K562 (cell line): ENCODE measurements around the gene MDM4. TPM values are rescaled to one million over a fixed set of nuclear protein-coding genes. Genes with fewer than 3 reads are reported as not detected.

Experiments used
- ATAC-seq: fragments of 200-7000 bp; cut with Tn5 transposase; 3 replicates; pipeline ENCODE4 v1.9.1; 2020; ENCODE audit warnings: moderate library complexity
- BruUV-seq: library from RNA; stranded (reverse); fragments of 400-500 nt; replicated peaks from 2 replicates; lab custom pipeline; 2021; lab: Mats Ljungman, UMichigan
- CTCF ChIA-PET: fragments of 300-600 bp; formaldehyde crosslinking; extraction: SDS; loops from one replicate; lab custom pipeline; 2021; ENCODE audit warnings: low intra/inter-chr PET ratio; lab: Yijun Ruan, JAX
- POLR2A ChIA-PET: fragments of 300-600, 350-650 bp; sonication (Branson Sonifier 250); formaldehyde crosslinking; extraction: SDS; loops from one replicate; lab custom pipeline; 2021; ENCODE audit warnings: antibody characterized with exemption, inconsistent platforms; lab: Yijun Ruan, JAX
- DNase-seq, 4 experiments: peaks; one replicate each; pipeline versions ENCODE4 v3.0.0 to v3.0.0-alpha.2; 2011 to 2018; ENCODE audit warnings: low spot score in 3 of 4, mixed read lengths in 3 of 4; ENCODE audit errors: extremely low read depth in 1 of 4
- FAIRE-seq: peaks from 2 replicates; lab custom pipeline; 2011; peaks lifted over from hg19 to GRCh38; lab: Jason Lieb, UNC
- H2AFZ ChIP-seq: 2 replicates; pipeline ENCODE4 v1.6.0; 2011; ENCODE audit warnings: low read depth, low read length, control low read depth, inconsistent platforms
- H3K27ac ChIP-seq: fragments of 200-600 bp; 3 replicates; pipeline ENCODE4 v1.8.0; 2011; ENCODE audit warnings: low read depth, mild to moderate bottlenecking, control low read depth, inconsistent platforms, low read length, moderate library complexity, mixed read lengths; ENCODE audit errors: extremely low read depth
- H3K27me3 ChIP-seq, 2 experiments: fragments of 300-600 bp in 1 of 2; 2 replicates in 1 of 2; 3 replicates in 1 of 2; pipeline versions ENCODE4 v1.6.0 to v1.8.0; 2011; ENCODE audit warnings: inconsistent platforms in 2 of 2, low read length in 2 of 2, mild to moderate bottlenecking in 1 of 2, mixed read lengths in 1 of 2, moderate library complexity in 1 of 2; ENCODE audit not compliant: control insufficient read depth in 2 of 2, insufficient read depth in 2 of 2
- H3K36me3 ChIP-seq: fragments of 300-600 bp; 3 replicates; pipeline ENCODE4 v1.8.0; 2011; ENCODE audit warnings: mild to moderate bottlenecking, low read length, inconsistent platforms; ENCODE audit not compliant: control insufficient read depth, insufficient read depth
- H3K4me1 ChIP-seq, 2 experiments: fragments of 200-600 bp in 1 of 2; replicated peaks in 1 of 2; 2 replicates in 1 of 2; 3 replicates in 1 of 2; pipeline versions ENCODE4 v1.5.1 to v1.8.0; 2011; ENCODE audit warnings: inconsistent platforms in 2 of 2, low read length in 2 of 2, mild to moderate bottlenecking in 1 of 2, mixed read lengths in 1 of 2, moderate library complexity in 1 of 2; ENCODE audit not compliant: control insufficient read depth in 2 of 2, insufficient read depth in 2 of 2
- H3K4me2 ChIP-seq: 2 replicates; pipeline ENCODE4 v1.6.1; 2011; ENCODE audit warnings: low read length, control low read depth, inconsistent platforms, mixed read lengths; ENCODE audit not compliant: insufficient read depth
- H3K4me3 ChIP-seq: fragments of 200-600 bp; sonication (generic), shearing (Covaris generic); 2 replicates; pipeline ENCODE4 v1.5.1; 2016; ENCODE audit warnings: control low read depth, inconsistent platforms
- H3K79me2 ChIP-seq: fragments of 200-600 bp; 3 replicates; pipeline ENCODE4 v1.8.0; 2011; ENCODE audit warnings: low read length, inconsistent platforms; ENCODE audit not compliant: control insufficient read depth, insufficient read depth
- H3K9ac ChIP-seq, 2 experiments: 2 replicates each; pipeline versions ENCODE4 v1.6.0 to v1.6.1; 2011; ENCODE audit warnings: low read depth in 2 of 2, low read length in 2 of 2, control low read depth in 1 of 2, inconsistent platforms in 1 of 2, mild to moderate bottlenecking in 1 of 2, mixed read lengths in 1 of 2; ENCODE audit not compliant: insufficient read depth in 1 of 2
- H3K9me1 ChIP-seq: one replicate; pipeline ENCODE4 v1.6.0; 2011; ENCODE audit warnings: inconsistent platforms, mild to moderate bottlenecking, low read length, moderate library complexity; ENCODE audit not compliant: control insufficient read depth, insufficient read depth
- H3K9me3 ChIP-seq: replicated peaks from 2 replicates; pipeline ENCODE4 v1.5.1; 2011; ENCODE audit warnings: low read depth, low read length, inconsistent platforms; ENCODE audit not compliant: control insufficient read depth, insufficient read depth
- H4K20me1 ChIP-seq: replicated peaks from 2 replicates; pipeline ENCODE4 v1.6.1; 2011; ENCODE audit warnings: low read length, inconsistent platforms, mixed read lengths; ENCODE audit not compliant: control insufficient read depth, insufficient read depth
- CEBPZ ChIP-seq: fragments of 150-350 bp; IDR thresholded peaks from 2 replicates; pipeline ENCODE4 v1.6.1; 2014; ENCODE audit warnings: low read depth, mild to moderate bottlenecking, low read length, borderline replicate concordance
- FOS ChIP-seq: IDR thresholded peaks from 3 replicates; pipeline ENCODE4 v1.6.1; 2011; ENCODE audit not compliant: insufficient read length; ENCODE audit errors: extremely low read depth
- FOXO4 ChIP-seq: fragments of 450-650 bp; formaldehyde crosslinking; IDR thresholded peaks from 2 replicates; pipeline ENCODE4 v1.4.0; 2020; ENCODE audit warnings: mild to moderate bottlenecking, moderate library complexity
- HNRNPUL1 ChIP-seq: fragments of 200-400 bp; formaldehyde crosslinking; IDR thresholded peaks from 2 replicates; pipeline ENCODE4 v1.6.1; 2017; ENCODE audit warnings: low read length
- NCOA2 ChIP-seq, 2 experiments: fragments of 450-650 bp; IDR thresholded peaks; 2 replicates each; pipeline ENCODE4 v1.6.1; 2018; ENCODE audit warnings: mild to moderate bottlenecking in 2 of 2, moderate library complexity in 1 of 2; ENCODE audit not compliant: partially characterized antibody in 2 of 2
- NR2F6 ChIP-seq: fragments of 450-650 bp; formaldehyde crosslinking; IDR thresholded peaks from 2 replicates; pipeline ENCODE4 v1.4.0; 2020; ENCODE audit warnings: mild to moderate bottlenecking
- POLR2AphosphoS2 ChIP-seq: IDR thresholded peaks from 2 replicates; pipeline ENCODE4 v1.6.1; 2012; ENCODE audit warnings: low read length, improper control_type of control experiment
- SMAD1 ChIP-seq: fragments of 150-350 bp; IDR thresholded peaks from 2 replicates; pipeline ENCODE4 v1.6.1; 2014; ENCODE audit warnings: low read length, low read depth; ENCODE audit not compliant: partially characterized antibody
- SRSF7 ChIP-seq: fragments of 200-400 bp; formaldehyde crosslinking; optimal IDR thresholded peaks from 2 replicates; pipeline ENCODE3; 2017; ENCODE audit warnings: mild to moderate bottlenecking, low read depth, low read length
- TCFL5 ChIP-seq: fragments of 250-450 bp; sonication (Bioruptor Pico); conservative IDR thresholded peaks from 2 replicates; pipeline ENCODE4 v1.6.1; 2021; ENCODE audit warnings: mild to moderate bottlenecking, moderate library complexity, matching md5 sums
- THRAP3 ChIP-seq: fragments of 450-650 bp; IDR thresholded peaks from 2 replicates; pipeline ENCODE4 v1.6.1; 2016; ENCODE audit warnings: mild to moderate bottlenecking, inconsistent platforms, borderline replicate concordance
- XRCC3 ChIP-seq: fragments of 450-650 bp; IDR thresholded peaks from 2 replicates; pipeline ENCODE4 v1.6.1; 2017; ENCODE audit warnings: mild to moderate bottlenecking, moderate library complexity
- ZNF696 ChIP-seq: fragments of 250-450 bp; sonication (Bioruptor Pico); conservative IDR thresholded peaks from 2 replicates; pipeline ENCODE4 v1.4.0; 2020; ENCODE audit warnings: mild to moderate bottlenecking, moderate library complexity
- WGBS: fragments of 100-300 bp; shearing (Covaris generic); methylation state at CpG from one replicate; pipeline ENCODE4 v1.1.6; 2016; ENCODE audit warnings: low coverage, mixed read lengths; ENCODE audit not compliant: insufficient coverage; ENCODE audit errors: missing lambda C conversion rate; 5-methylcytosine and 5-hydroxymethylcytosine counted together
- in situ Hi-C: fragments of 300-500 bp; cut with MboI; formaldehyde crosslinking; loops from 4 replicates; pipeline ENCODE4 v1.15.0; 2018; ENCODE audit warnings: inconsistent platforms, mixed read lengths
- intact Hi-C: fragments of 100-400 bp; cut with micrococcal nuclease; formaldehyde crosslinking; loops from 2 replicates; pipeline ENCODE4 v1.14.2; 2022
- polyA plus RNA-seq, 8 experiments: library from polyadenylated mRNA; depleted of rRNA in 4 of 8; stranded (reverse) in 5 of 8; unstranded in 3 of 8; fragments of >200 nt; fragmentation: Nextera tagmentation in 2 of 8; fragmentation: Illumina TruSeq in 1 of 8; extraction: Ambion mirVana in 2 of 8; extraction: Trizol in 1 of 8; gene quantifications; 2 replicates each; pipeline versions ENCODE4 v1.2.1 to v1.2.3, GENCODE V29; 2011 to 2014; ENCODE audit warnings: inconsistent platforms in 1 of 8, missing spikeins in 1 of 8
- total RNA-seq, 7 experiments: library from RNA; depleted of rRNA in 6 of 7; stranded (reverse); fragments of >200 nt in 6 of 7; fragmentation: Illumina TruSeq in 2 of 7; extraction: Trizol in 2 of 7; gene quantifications; 2 replicates each; pipeline versions ENCODE4 v1.2.1 to v1.2.3, GENCODE V29; 2011 to 2021; ENCODE audit warnings: low replicate concordance in 1 of 7
- TF ChIP-seq, protein P1 (sequence below): sonication (generic); formaldehyde crosslinking; IDR thresholded peaks from 2 replicates; pipeline ENCODE4 v1.8.1; 2023; ENCODE audit warnings: mild to moderate bottlenecking, missing genetic modification reagents
- TF ChIP-seq, protein P2 (sequence below): sonication (generic); formaldehyde crosslinking; IDR thresholded peaks from 2 replicates; pipeline ENCODE4 v1.9.0; 2022; ENCODE audit warnings: mild to moderate bottlenecking, missing genetic modification reagents
- TF ChIP-seq, protein P3 (sequence below): fragments of 250-450 bp; sonication (Bioruptor Pico); IDR thresholded peaks from 2 replicates; pipeline ENCODE4 v1.8.0; 2021; ENCODE audit warnings: moderate library complexity, mild to moderate bottlenecking, inconsistent platforms

MDM4 gene
- total and polyA plus RNA-seq, 9 of the 15 experiments (the other 6 are each of a cell fraction or from before 2014, with no cell fraction given) = 3.3 to 61.7 (median 21.2) TPM

DNA sequence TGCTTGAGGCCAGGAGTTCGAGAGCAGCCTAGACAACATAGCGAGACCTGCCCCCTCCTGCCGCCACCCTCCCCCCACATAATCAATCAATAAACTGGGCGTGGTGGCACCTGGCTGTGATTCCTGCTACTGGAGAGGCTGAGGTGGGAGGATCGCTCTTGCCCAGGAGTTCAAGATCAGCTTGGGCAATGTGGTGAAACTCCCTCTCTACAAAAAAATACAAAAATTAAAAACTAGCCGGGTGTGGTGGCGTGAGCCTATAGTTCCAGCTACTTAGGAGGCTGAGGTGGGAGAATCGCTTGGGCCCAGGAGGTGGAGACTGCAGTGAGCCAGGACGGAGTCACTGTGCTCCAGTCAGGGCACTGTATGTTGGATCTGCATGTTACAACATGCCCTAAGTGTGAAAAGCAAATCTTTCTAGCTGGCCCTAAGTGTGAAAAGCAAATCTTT, 7.0 kb upstream of the MDM4 start:
- Histone ChIP-seq H3K9ac (0 out of 4 replicates have a peak overlapping the region, but pooled peaks of 1 of the 2 experiments have one; percentile 14), H2AFZ (peak overlapping the region; percentile 0; the same call in 1 of the 2 replicates), H3K4me2 (no peak overlapping the region), H3K27me3 (no peaks in the 10 kb centered on the region), H3K79me2 (no peaks in the 10 kb centered on the region), H3K36me3 (no peaks in the 10 kb centered on the region), H3K9me1 (no peaks in the 10 kb centered on the region), H4K20me1 (no peaks in the 10 kb centered on the region), H3K4me1 (peaks cover 0 to 2% of the 10 kb centered on the region in 2 experiments; a peak in 1 of 5 replicates), H3K9me3 (no peaks in the 10 kb centered on the region), H3K4me3 (no peak overlapping the region), H3K27ac (no peak overlapping the region)
- 79% methylated on average over 9 of the region's 9 CpGs for WGBS
- DNase-seq (no peak), FAIRE-seq (no peak), ATAC-seq (no peak)
- intact Hi-C loops (loop anchor here (5.0 to 10.0 kb wide), 2 partner anchors 97 to 644 kb away; partner anchors contain the start of genes PPP1R15B and SNRPE), in situ Hi-C loops (loop anchor here (10.0 kb wide), 1 partner anchor 334 kb away; no protein-coding TSS in a partner anchor)
- no TSS peak for BruUV-seq
- ChIA-PET POLR2A (interaction anchor here (4.5 kb wide), 1 partner anchor 8 kb away, joined by 106 read pairs; the partner anchor contains the start of gene MDM4), CTCF (no interaction called here)
- TF ChIP-seq FOS (no peak), CEBPZ (no peak), NR2F6 (CRISPR knock-in tag) (no peak), TCFL5 (CRISPR knock-in tag) (no peak), FOXO4 (CRISPR knock-in tag) (no peak), HNRNPUL1 (no peak), THRAP3 (no peak), POLR2AphosphoS2 (no peak), NCOA2 (IDR thresholded peaks at IDR 0.05; ENCODE audit: partially characterized antibody in 2 of 2) (no peak), XRCC3 (no peak), SRSF7 (no peak), SMAD1 (no peak), ZNF696 (CRISPR knock-in tag) (no peak)
- TF ChIP-seq, protein P1, sequence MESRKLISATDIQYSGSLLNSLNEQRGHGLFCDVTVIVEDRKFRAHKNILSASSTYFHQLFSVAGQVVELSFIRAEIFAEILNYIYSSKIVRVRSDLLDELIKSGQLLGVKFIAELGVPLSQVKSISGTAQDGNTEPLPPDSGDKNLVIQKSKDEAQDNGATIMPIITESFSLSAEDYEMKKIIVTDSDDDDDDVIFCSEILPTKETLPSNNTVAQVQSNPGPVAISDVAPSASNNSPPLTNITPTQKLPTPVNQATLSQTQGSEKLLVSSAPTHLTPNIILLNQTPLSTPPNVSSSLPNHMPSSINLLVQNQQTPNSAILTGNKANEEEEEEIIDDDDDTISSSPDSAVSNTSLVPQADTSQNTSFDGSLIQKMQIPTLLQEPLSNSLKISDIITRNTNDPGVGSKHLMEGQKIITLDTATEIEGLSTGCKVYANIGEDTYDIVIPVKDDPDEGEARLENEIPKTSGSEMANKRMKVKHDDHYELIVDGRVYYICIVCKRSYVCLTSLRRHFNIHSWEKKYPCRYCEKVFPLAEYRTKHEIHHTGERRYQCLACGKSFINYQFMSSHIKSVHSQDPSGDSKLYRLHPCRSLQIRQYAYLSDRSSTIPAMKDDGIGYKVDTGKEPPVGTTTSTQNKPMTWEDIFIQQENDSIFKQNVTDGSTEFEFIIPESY (CRISPR knock-in tag) = no peak
- TF ChIP-seq, protein P2, sequence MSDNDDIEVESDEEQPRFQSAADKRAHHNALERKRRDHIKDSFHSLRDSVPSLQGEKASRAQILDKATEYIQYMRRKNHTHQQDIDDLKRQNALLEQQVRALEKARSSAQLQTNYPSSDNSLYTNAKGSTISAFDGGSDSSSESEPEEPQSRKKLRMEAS = no peak
- TF ChIP-seq, protein P3, sequence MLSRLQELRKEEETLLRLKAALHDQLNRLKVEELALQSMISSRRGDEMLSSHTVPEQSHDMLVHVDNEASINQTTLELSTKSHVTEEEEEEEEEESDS (CRISPR knock-in tag) = no peak
